Epidermal melanocyte (primary cell): ENCODE data around the gene TRIP13.
"Not testable (repeated sequence)": the region's sequence is repeated elsewhere in the genome, so short reads cannot be mapped to it uniquely, and the experiment has no call there.

Experiments
- DNase-seq: peaks from one replicate; pipeline ENCODE4 v3.0.0; 2011; ENCODE audit warnings: low spot score; ENCODE audit not compliant: insufficient read length

The TRIP13 gene

GRCh38 chr5:892394-893136 is at the start of gene TRIP13, which contains the start of gene BRD9:
Gene TRIP13 (plus strand): TSS chr5:892884. CDS start chr5:892999, 115 bp downstream.
Gene BRD9 (minus strand): TSS chr5:892801. CDS start chr5:892657, 144 bp downstream.
- DNase-seq, result peak; percentile 98

- not testable (repeated sequence) for DNase-seq
Measured at GRCh38 chr5:843371-843770, 49.3 kb upstream of the TRIP13 start.

- DNase-seq, result not testable (repeated sequence)
Measured at GRCh38 chr5:843926-844325, 48.8 kb upstream of the TRIP13 start.

- DNase-seq, result not testable (repeated sequence)
Measured at GRCh38 chr5:844426-844825, 48.3 kb upstream of the TRIP13 start.

- not testable (repeated sequence) for DNase-seq
Measured at GRCh38 chr5:845031-845675, 47.5 kb upstream of the TRIP13 start.

GRCh38 chr5:845676-846601 is 46.7 kb upstream of the TRIP13 start:
- not testable (repeated sequence) for DNase-seq

- not testable (repeated sequence) for DNase-seq
Measured at GRCh38 chr5:846602-847091, 46.0 kb upstream of the TRIP13 start.

- not testable (repeated sequence) for DNase-seq
Measured at GRCh38 chr5:847212-847611, 45.5 kb upstream of the TRIP13 start.

GRCh38 chr5:847736-848135 is 44.9 kb upstream of the TRIP13 start:
- DNase-seq, result not testable (repeated sequence)

GRCh38 chr5:848671-849111 is 44.0 kb upstream of the TRIP13 start:
- DNase-seq, result no peak

- DNase-seq, result no peak
Measured at GRCh38 chr5:849651-850301, 42.9 kb upstream of the TRIP13 start.

- DNase-seq, result no peak
Measured at GRCh38 chr5:850511-851006, 42.1 kb upstream of the TRIP13 start, which contains the start of gene ZDHHC11. Gene ZDHHC11 (minus strand): TSS chr5:850986. CDS start chr5:850602, 384 bp downstream.

GRCh38 chr5:851076-851475 is 41.6 kb upstream of the TRIP13 start:
- DNase-seq, result no peak

GRCh38 chr5:851553-851952 is 41.1 kb upstream of the TRIP13 start:
- no peak for DNase-seq

- no peak for DNase-seq
Measured at GRCh38 chr5:852018-852417, 40.7 kb upstream of the TRIP13 start.

GRCh38 chr5:852431-853401 is 40.0 kb upstream of the TRIP13 start:
- no peak for DNase-seq

GRCh38 chr5:853416-854090 is 39.1 kb upstream of the TRIP13 start:
- DNase-seq, result not testable (repeated sequence)

GRCh38 chr5:854217-854616 is 38.5 kb upstream of the TRIP13 start:
- DNase-seq, result no peak
